Gastrocnemius medialis (tissue), 4 donors: ENCODE results near the gene LHX6.

Source experiments
- CTCF ChIP-seq, 5 experiments: fragments of 450-650 bp in 3 of 5; fragments of 200-600 bp in 2 of 5; sonication (generic) in 2 of 5; IDR thresholded peaks in 4 of 5; conservative IDR thresholded peaks in 1 of 5; 1 replicate in 4 of 5; 2 replicates in 1 of 5; pipeline ENCODE4 v1.5.1; 2016 to 2019; ENCODE audit warnings: antibody characterized with exemption in 5 of 5, mild to moderate bottlenecking in 3 of 5, moderate library complexity in 3 of 5
- POLR2A ChIP-seq, 2 donors: fragments of 450-650 bp; IDR thresholded peaks; one replicate each; pipeline ENCODE4 v1.6.1; 2017; ENCODE audit warnings: antibody characterized with exemption in 2 of 2, mild to moderate bottlenecking in 2 of 2, moderate library complexity in 2 of 2

GRCh38 chr9:122222791-122223190, 6.0 kb downstream of the LHX6 start:
- TF ChIP-seq CTCF (IDR thresholded peaks at IDR 0.05 in 4 of 5, conservative IDR thresholded peaks at IDR 0.05 in 1 of 5) = no peak
- TF ChIP-seq POLR2A (IDR thresholded peaks at IDR 0.05) = no peak
